GM23338 (cell line): ENCODE measurements around the gene CSTPP1. TPM values are rescaled to one million over a fixed set of nuclear protein-coding genes. Genes with fewer than 3 reads are reported as not detected.

ENCODE experiments used
- ATAC-seq: fragments of 200-7000 bp; cut with Tn5 transposase; 3 replicates; pipeline ENCODE4 v1.9.1; 2020
- DNase-seq: peaks from one replicate; pipeline ENCODE4 v3.0.0-alpha.2; 2015; ENCODE audit warnings: low spot score
- H2AFZ ChIP-seq: fragments of 200-600 bp; sonication (generic); 2 replicates; pipeline ENCODE4 v1.8.0; 2016; ENCODE audit warnings: antibody characterized with exemption, mild to moderate bottlenecking, moderate library complexity
- H3F3A ChIP-seq: fragments of 200-600 bp; sonication (generic); replicated peaks from 2 replicates; pipeline ENCODE4 v1.8.0; 2017; ENCODE audit warnings: antibody characterized with exemption, mixed run types, low read depth
- H3K27ac ChIP-seq: fragments of 200-600 bp; sonication (generic); 2 replicates; pipeline ENCODE4 v1.6.1; 2016; ENCODE audit warnings: low read depth
- H3K27me3 ChIP-seq: fragments of 200-600 bp; sonication (generic); 2 replicates; pipeline ENCODE4 v1.8.0; 2016; ENCODE audit warnings: mild to moderate bottlenecking, mixed run types, moderate library complexity; ENCODE audit not compliant: insufficient read depth
- H3K36me3 ChIP-seq: fragments of 200-600 bp; sonication (generic); 2 replicates; pipeline ENCODE4 v1.8.0; 2016; ENCODE audit warnings: mild to moderate bottlenecking; ENCODE audit not compliant: insufficient read depth
- H3K4me1 ChIP-seq: fragments of 200-600 bp; sonication (generic); 2 replicates; pipeline ENCODE4 v1.8.0; 2016; ENCODE audit warnings: mild to moderate bottlenecking, moderate library complexity; ENCODE audit not compliant: insufficient read depth
- H3K4me2 ChIP-seq: fragments of 200-600 bp; sonication (generic); 2 replicates; pipeline ENCODE4 v1.7.1; 2017; ENCODE audit warnings: mixed run types
- H3K4me3 ChIP-seq: fragments of 200-600 bp; sonication (generic); 2 replicates; pipeline ENCODE4 v1.6.1; 2016; ENCODE audit warnings: mixed run types
- H3K79me2 ChIP-seq: fragments of 200-600 bp; sonication (generic); replicated peaks from 2 replicates; pipeline ENCODE4 v1.8.0; 2017; ENCODE audit warnings: mild to moderate bottlenecking; ENCODE audit not compliant: insufficient read depth
- H3K9me2 ChIP-seq: fragments of 200-600 bp; sonication (generic); 2 replicates; pipeline ENCODE4 v1.8.0; 2017; ENCODE audit not compliant: insufficient read depth
- H4K20me1 ChIP-seq: fragments of 200-600 bp; sonication (generic); replicated peaks from 2 replicates; pipeline ENCODE4 v1.8.0; 2017; ENCODE audit warnings: mild to moderate bottlenecking; ENCODE audit not compliant: insufficient read depth
- H3K27ac Mint-ChIP-seq: 2 replicates; pipeline ENCODE4 v1.8.0; 2020; ENCODE audit warnings: inconsistent platforms, mild to moderate bottlenecking, moderate library complexity, mixed read lengths
- H3K27me3 Mint-ChIP-seq: 3 replicates; pipeline ENCODE4 v1.8.0; 2022; ENCODE audit warnings: low read depth, mild to moderate bottlenecking, moderate library complexity, mixed read lengths, inconsistent platforms; ENCODE audit not compliant: insufficient read depth, poor library complexity
- H3K36me3 Mint-ChIP-seq: 3 replicates; pipeline ENCODE4 v1.8.0; 2021; ENCODE audit warnings: low read depth, mild to moderate bottlenecking, inconsistent platforms, moderate library complexity, mixed read lengths
- H3K4me1 Mint-ChIP-seq: 3 replicates; pipeline ENCODE4 v1.8.0; 2020; ENCODE audit warnings: mild to moderate bottlenecking, inconsistent platforms, mixed read lengths
- H3K4me3 Mint-ChIP-seq: 3 replicates; pipeline ENCODE4 v1.8.0; 2021; ENCODE audit warnings: moderate library complexity, mild to moderate bottlenecking, inconsistent platforms, mixed read lengths
- H3K9me3 Mint-ChIP-seq: 3 replicates; pipeline ENCODE4 v1.8.0; 2020; ENCODE audit warnings: moderate library complexity, mild to moderate bottlenecking, inconsistent platforms, mixed read lengths
- EZH2 ChIP-seq: fragments of 200-600 bp; sonication (generic); IDR thresholded peaks from one replicate; pipeline ENCODE4 v1.8.0; 2017; ENCODE audit warnings: antibody characterized with exemption, mild to moderate bottlenecking, low read depth; ENCODE audit not compliant: unreplicated experiment
- EZH2phosphoT487 ChIP-seq: fragments of 200-600 bp; sonication (generic); IDR thresholded peaks from one replicate; pipeline ENCODE4 v1.8.1; 2018; ENCODE audit warnings: antibody characterized with exemption; ENCODE audit not compliant: unreplicated experiment
- STAT1 ChIP-seq: IDR thresholded peaks from one replicate; pipeline ENCODE4 v1.6.1; 2016; ENCODE audit warnings: antibody characterized with exemption; ENCODE audit not compliant: unreplicated experiment
- polyA plus RNA-seq: library from polyadenylated mRNA; unstranded; fragments of >200 nt; fragmentation: Nextera tagmentation; extraction: Ambion mirVana; gene quantifications from 2 replicates; pipeline ENCODE4 v1.2.1, GENCODE V29; 2016
- total RNA-seq: library from RNA; depleted of rRNA; stranded (reverse); fragments of >200 nt; shearing (Covaris generic); gene quantifications from 2 replicates; pipeline ENCODE4 v1.2.3, GENCODE V29; 2014
- TF ChIP-seq, protein P1 (sequence below): fragments of 250-450 bp; sonication (Bioruptor Pico); IDR thresholded peaks from 2 replicates; pipeline ENCODE4 v1.5.0; 2020; ENCODE audit warnings: mild to moderate bottlenecking, moderate library complexity

The CSTPP1 gene
- total and polyA plus RNA-seq, 2 experiments from 2014 or later = 23.5 to 42.6 TPM

DNA sequence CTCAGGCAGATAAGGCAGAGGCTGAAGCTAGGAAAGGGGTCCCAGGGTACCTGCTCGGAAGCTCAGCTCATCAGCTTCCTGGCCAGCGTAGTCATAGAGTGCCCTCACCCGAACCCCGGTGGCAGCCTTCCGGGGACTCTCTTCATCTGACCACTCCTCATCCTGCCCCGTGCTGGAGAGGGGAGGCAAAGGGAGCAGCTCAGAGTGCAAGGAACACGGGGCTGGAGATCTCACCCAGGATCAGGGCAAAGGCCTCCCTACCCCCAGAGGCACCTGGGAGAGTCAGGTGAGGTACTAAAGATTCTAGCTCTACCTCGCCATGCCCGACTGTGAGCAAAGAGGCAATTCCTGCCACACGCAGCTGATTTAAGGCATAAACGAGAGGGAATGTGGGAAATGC is 241.8 kb downstream of the CSTPP1 start (continued):
- TF ChIP-seq, protein P1, sequence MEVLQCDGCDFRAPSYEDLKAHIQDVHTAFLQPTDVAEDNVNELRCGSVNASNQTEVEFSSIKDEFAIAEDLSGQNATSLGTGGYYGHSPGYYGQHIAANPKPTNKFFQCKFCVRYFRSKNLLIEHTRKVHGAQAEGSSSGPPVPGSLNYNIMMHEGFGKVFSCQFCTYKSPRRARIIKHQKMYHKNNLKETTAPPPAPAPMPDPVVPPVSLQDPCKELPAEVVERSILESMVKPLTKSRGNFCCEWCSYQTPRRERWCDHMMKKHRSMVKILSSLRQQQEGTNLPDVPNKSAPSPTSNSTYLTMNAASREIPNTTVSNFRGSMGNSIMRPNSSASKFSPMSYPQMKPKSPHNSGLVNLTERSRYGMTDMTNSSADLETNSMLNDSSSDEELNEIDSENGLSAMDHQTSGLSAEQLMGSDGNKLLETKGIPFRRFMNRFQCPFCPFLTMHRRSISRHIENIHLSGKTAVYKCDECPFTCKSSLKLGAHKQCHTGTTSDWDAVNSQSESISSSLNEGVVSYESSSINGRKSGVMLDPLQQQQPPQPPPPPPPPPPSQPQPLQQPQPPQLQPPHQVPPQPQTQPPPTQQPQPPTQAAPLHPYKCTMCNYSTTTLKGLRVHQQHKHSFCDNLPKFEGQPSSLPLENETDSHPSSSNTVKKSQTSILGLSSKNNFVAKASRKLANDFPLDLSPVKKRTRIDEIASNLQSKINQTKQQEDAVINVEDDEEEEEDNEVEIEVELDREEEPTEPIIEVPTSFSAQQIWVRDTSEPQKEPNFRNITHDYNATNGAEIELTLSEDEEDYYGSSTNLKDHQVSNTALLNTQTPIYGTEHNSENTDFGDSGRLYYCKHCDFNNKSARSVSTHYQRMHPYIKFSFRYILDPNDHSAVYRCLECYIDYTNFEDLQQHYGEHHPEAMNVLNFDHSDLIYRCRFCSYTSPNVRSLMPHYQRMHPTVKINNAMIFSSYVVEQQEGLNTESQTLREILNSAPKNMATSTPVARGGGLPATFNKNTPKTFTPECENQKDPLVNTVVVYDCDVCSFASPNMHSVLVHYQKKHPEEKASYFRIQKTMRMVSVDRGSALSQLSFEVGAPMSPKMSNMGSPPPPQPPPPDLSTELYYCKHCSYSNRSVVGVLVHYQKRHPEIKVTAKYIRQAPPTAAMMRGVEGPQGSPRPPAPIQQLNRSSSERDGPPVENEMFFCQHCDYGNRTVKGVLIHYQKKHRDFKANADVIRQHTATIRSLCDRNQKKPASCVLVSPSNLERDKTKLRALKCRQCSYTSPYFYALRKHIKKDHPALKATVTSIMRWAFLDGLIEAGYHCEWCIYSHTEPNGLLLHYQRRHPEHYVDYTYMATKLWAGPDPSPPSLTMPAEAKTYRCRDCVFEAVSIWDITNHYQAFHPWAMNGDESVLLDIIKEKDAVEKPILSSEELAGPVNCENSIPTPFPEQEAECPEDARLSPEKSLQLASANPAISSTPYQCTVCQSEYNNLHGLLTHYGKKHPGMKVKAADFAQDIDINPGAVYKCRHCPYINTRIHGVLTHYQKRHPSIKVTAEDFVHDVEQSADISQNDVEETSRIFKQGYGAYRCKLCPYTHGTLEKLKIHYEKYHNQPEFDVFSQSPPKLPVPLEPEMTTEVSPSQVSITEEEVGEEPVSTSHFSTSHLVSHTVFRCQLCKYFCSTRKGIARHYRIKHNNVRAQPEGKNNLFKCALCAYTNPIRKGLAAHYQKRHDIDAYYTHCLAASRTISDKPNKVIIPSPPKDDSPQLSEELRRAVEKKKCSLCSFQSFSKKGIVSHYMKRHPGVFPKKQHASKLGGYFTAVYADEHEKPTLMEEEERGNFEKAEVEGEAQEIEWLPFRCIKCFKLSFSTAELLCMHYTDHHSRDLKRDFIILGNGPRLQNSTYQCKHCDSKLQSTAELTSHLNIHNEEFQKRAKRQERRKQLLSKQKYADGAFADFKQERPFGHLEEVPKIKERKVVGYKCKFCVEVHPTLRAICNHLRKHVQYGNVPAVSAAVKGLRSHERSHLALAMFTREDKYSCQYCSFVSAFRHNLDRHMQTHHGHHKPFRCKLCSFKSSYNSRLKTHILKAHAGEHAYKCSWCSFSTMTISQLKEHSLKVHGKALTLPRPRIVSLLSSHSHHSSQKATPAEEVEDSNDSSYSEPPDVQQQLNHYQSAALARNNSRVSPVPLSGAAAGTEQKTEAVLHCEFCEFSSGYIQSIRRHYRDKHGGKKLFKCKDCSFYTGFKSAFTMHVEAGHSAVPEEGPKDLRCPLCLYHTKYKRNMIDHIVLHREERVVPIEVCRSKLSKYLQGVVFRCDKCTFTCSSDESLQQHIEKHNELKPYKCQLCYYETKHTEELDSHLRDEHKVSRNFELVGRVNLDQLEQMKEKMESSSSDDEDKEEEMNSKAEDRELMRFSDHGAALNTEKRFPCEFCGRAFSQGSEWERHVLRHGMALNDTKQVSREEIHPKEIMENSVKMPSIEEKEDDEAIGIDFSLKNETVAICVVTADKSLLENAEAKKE (CRISPR knock-in tag) = no peak
- no peak for TF ChIP-seq EZH2phosphoT487

DNA sequence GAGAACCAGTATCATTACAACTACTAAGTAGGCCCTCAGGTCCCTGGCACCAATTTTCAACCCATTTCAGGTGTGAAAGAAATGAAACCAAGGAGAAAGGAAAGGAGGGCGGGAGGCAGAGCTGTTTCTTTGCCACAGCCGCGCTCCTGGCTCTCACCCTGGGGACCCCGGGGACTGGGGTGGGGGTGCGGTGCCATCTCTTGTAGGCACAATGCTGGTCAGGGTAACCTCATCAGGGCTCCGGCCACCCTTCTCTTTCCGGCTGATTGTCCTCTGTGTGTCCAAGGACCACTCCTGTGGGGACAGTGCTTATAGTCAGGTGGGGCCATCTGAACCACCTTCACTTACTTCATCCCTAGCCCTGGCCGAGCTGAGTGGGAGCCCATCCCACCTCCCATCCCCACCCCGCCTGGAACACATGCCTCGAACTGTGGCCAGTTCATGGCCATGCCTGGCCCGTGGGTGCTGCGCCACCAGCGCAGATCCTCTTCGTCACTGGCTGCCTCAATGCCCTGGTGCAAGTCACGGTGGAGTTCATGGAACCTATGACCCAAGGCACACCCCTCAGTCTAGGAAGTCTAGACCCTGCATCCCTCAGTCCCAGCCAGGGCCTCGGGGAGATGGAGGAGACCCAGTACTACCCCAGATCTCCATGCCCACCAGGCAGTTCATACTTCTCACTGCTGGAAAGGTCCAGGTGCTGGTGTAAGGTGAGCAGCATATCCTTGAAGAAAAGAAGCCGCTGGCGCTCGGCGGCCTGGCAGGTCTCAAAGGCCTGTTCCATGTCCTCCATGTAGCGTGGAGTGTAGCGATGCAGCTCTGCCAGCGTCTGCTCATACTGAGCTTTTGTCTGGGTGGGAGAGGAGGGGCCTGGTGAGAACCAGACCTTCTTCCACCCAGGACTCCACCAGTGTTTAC is 242.4 kb downstream of the CSTPP1 start:
- no peak overlapping the region for H3K27ac ChIP-seq
- no peak for DNase-seq
- Mint-ChIP-seq H3K9me3 (no peaks in the 10 kb centered on the region), H3K27ac (no peak overlapping the region), H3K27me3 (peaks cover 22% of the 10 kb centered on the region), H3K36me3 (peaks cover 14% of the 10 kb centered on the region), H3K4me3 (no peak overlapping the region), H3K4me1 (peaks cover 19% of the 10 kb centered on the region)
- H3K27me3 ChIP-seq = no peaks in the 10 kb centered on the region
- H3K79me2 ChIP-seq = peaks cover 38% of the 10 kb centered on the region
- H2AFZ ChIP-seq = no peak overlapping the region
- H3K4me1 ChIP-seq = peaks cover 5% of the 10 kb centered on the region; the same call in 1 of the 2 replicates
- H4K20me1 ChIP-seq = no peaks in the 10 kb centered on the region; the same call in 1 of the 2 replicates
- peaks cover 15% of the 10 kb centered on the region for H3F3A ChIP-seq
- H3K4me2 ChIP-seq = no peak overlapping the region
- ATAC-seq = no peak
- H3K36me3 ChIP-seq = no peaks in the 10 kb centered on the region
- H3K4me3 ChIP-seq = no peak overlapping the region
- H3K9me2 ChIP-seq = no peaks in the 10 kb centered on the region
- TF ChIP-seq EZH2phosphoT487 (no peak), STAT1 (no peak), EZH2 (no peak)
- TF ChIP-seq, protein P1 (CRISPR knock-in tag) = no peak
